GM21825 (cell line): ENCODE measurements around the gene KCNH6.

Experiments
- ATAC-seq: cut with Tn5 transposase; IDR thresholded peaks from one replicate; pipeline ENCODE4 v1.9.1; 2021; ENCODE audit warnings: mild to moderate bottlenecking, moderate library complexity; ENCODE audit not compliant: unreplicated experiment

Gene KCNH6

DNA sequence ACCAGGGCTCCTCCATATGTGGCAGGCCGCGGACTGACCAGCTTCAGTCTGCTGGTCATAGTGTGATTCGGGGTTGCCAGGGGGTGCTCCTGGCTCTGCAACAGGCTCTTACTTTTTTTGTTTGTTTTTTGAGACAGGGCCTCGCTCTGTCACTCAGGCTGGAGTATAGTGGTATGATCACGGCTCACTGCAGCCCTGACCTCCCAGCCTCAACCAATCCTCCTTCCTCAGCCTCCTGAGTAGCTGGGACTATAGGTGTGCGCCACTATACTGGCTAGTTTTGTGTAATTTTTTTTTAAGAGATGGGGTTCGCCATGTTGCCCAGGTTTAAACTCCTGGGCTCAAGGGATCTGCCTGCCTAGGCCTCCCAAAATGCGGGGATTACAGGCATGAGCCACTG, 11.8 kb upstream of the KCNH6 start:
- no peak for ATAC-seq

GRCh38 chr17:63512388-63512787, 10.8 kb upstream of the KCNH6 start:
- no peak for ATAC-seq

GRCh38 chr17:63512896-63513644, 10.1 kb upstream of the KCNH6 start:
- no peak for ATAC-seq

DNA sequence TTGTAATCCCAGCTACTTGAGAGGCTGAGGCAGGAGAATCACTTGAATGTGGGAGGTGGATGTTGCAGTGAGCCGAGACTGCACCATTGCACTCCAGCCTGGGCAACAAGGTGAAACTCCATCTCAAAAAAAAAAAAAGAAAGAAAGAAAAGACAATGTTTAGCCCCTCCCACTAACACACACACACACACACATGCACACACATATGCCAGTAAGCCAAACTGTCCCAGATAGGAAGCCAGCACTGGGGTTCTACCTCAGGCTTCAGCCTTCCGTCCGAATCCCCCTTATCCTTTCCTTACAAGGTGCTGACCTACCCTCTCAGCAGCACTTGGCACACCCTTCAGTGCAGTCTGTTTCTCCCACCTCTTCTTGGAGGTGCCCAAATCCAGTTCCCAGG, 8.7 kb upstream of the KCNH6 start:
- ATAC-seq = no peak

DNA sequence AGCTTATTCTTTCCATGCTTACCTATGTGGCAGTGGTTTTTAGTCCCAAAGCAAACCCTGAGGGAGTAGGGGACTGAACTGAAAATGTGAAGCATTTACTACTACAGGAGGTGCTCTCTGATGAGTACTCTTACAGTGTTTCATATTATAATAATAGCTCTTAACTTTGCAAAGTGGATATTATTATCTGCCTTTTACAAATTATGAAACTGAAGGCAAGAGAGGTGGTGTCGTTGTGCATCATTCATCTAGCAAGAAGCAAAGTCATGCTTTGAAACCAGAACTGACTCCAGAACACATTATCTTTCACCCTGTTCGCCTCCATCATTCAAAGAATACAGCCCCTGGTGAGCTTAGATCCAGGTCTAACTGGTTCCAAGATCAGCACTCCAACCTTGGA, 8.2 kb upstream of the KCNH6 start:
- ATAC-seq = no peak

DNA sequence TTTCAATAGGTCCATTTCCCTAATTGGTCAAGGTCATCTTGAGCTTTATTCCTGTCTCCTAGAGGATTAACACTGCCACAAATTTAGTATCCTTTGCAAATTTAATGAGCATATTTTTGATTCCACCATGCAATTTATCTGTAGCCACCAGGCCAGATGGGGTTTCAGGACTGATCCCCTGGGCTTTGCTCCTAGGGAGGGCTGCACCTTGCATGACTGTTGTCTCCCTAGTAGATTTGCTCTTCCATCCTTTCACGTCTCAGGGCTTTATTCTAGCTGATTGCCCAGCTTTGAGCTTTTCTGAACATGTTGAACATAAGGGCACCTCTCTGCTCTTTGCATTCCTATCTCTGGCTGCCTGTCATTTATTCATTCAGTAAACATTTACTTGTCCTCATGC, 7.7 kb upstream of the KCNH6 start:
- no peak for ATAC-seq

GRCh38 chr17:63516910-63517824, 6.0 kb upstream of the KCNH6 start:
- ATAC-seq = no peak

- ATAC-seq = no peak
Observed at GRCh38 chr17:63517825-63518534, 5.2 kb upstream of the KCNH6 start.

- no peak for ATAC-seq
Observed at GRCh38 chr17:63519116-63519881, 3.9 kb upstream of the KCNH6 start.

DNA sequence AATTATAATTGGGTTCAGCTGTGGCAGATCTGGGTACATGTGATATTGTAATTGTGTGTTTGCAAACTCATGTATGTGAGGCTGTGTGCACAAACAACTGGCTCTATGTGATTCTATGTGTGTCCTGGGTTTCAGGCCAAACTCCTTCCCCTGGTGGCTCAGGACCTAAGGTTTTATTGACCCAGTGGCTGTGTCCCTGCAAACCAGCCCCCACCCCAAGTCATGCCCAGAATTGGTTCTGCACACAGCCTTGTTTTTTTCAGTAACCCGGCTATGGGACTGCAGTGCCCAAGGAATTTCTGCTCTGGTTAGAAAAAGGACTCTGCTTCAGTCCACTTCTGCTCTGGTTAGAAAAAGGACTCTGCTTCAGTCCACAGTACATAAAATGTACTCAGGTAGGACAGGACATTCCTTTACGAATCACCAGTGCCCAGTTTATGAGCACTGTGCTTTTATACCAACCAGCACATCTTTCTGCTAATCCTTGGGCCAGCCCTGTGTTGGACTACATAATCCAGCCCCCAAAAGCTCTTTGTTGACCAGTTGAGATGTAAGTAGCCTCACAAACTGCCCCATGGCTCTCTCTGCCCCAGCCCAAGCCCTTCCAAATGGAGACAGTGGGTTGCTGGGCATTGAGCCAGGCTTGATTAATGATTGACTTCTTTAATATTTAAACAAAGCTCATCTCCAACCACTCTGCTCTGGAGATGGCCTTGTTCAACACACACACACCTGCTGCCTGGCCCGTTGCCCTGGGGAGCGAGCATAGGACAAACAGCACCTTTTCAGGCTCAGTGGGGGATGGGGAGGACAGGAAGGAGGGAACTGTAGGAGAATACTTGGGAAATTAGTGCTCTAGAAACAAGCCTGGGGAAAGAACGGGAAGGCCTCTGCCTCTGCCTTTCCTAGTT, 2.9 kb upstream of the KCNH6 start:
- ATAC-seq = no peak

DNA sequence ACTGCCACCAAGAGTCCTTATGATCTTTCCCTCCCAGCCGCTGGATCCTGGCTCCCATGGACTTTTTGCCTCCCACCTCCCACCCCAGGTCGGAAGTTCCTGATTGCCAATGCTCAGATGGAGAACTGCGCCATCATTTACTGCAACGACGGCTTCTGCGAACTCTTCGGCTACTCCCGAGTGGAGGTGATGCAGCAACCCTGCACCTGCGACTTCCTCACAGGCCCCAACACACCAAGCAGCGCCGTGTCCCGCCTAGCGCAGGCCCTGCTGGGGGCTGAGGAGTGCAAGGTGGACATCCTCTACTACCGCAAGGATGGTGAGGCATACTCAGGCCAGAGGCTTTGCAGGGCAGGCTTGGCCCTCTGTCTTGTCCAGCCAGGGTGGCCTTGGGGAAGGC, 893 bp downstream of the KCNH6 start:
- ATAC-seq = no peak

- ATAC-seq = no peak
Observed at GRCh38 chr17:63525190-63525946, 2.2 kb downstream of the KCNH6 start.

GRCh38 chr17:63526861-63527260, 3.7 kb downstream of the KCNH6 start:
- ATAC-seq = no peak

GRCh38 chr17:63528183-63528582, 5.0 kb downstream of the KCNH6 start:
- ATAC-seq = no peak

DNA sequence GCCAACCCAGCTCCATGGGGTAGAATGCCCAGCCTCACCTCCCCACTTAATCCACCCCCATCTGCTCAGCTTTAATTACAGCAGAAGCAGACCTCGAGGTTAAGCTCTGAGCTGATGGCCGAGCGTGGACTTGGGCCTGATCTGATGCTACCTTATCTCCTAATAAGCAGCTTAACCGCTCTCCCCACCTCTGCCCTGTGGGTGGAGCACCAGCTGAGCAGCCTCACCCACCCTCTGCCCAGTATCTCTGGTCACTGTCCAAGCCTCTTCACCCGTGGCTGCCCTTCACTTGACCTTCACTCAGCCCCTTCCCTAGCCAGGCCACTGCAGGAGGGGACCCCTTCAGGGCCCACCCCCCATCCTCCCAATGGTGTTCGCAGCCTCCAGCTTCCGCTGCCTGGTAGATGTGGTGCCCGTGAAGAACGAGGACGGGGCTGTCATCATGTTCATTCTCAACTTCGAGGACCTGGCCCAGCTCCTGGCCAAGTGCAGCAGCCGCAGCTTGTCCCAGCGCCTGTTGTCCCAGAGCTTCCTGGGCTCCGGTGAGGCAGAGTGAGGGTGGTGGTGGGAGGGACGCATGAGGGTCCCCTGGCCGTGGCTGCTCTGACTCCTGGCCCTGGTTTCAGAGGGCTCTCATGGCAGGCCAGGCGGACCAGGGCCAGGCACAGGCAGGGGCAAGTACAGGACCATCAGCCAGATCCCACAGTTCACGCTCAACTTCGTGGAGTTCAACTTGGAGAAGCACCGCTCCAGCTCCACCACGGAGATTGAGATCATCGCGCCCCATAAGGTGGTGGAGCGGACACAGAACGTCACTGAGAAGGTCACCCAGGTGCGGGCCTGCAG, 6.8 kb downstream of the KCNH6 start:
- ATAC-seq = no peak

DNA sequence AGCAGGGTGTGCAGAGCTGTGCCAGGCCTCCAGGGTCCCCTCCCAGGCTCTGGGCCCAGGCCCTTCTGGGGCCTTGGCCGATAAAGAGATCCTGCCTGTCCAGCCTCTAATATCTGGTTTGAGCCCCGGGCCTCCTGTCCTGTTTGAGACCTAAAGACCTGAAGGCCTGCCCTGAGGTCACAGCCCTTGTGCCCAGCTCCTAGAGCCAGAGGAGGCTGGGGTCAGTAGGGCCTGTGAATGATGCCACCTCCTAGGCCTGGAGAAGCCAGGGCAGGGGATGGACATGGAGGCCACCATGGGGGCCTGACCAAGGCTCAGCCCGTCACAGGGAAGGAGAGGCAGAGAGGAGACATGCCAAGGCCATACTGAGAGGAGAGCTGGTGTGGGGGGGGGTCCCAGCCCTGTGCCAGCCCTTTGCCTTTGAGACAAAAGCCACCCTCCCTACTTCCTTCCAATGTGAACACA, 7.4 kb downstream of the KCNH6 start:
- no peak for ATAC-seq

DNA sequence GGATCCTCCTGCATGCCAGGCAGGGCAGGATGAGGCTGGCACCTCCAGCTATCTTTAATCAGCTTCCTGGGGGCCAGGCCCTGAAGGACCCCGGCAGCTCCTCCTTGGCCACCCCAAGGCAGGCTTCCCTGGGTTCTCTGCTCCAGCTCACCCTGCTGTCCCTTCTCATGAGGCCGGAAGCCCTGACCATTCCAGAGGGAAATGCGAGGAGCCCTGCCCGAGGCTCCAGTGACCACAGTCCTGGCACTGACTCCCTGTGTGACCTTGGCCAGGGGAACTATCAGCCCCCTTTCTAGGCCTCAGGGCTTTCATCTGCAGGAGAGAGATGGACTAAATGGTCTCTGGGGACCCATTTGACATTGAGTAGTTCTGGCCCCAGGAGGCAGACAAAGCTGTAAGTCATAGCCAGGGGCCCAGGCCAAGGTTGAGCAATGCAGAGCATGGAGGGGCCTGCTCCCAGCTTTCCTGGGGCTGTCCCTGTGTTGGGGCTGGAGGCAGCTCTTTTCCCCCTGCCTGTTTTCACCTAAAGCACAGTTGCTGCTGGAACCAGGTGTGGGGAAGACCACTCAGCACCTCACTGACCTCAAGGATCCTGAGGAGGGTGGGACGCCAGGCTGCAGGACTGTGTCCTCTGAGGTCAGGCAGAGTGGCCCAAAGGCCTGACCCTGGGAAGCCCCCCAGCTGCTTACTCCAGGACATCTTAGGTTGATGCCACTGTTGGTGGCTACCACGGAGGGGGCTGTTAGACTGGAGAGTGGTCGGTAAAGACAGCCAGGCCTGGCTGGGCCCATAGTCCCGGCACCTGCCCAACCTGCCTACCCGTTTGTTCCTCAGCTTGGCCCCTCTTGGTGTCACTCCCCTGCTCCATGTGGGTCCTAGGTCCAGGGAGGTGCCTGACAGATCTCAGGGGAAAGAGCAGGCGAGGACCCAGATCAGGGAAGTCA, 8.1 kb downstream of the KCNH6 start:
- ATAC-seq = no peak
